HPDE6-E6E7 (cell line): Measurements from ENCODE around the gene ZNF181.
"Not testable (repeated sequence)": the region's sequence is repeated elsewhere in the genome, so short reads cannot be mapped to it uniquely, and the experiment has no call there.

Experiments used
- DNase-seq: peaks from one replicate; pipeline ENCODE4 v3.0.0; 2011; ENCODE audit warnings: missing footprints; ENCODE audit errors: extremely low spot score

The ZNF181 gene

GRCh38 chr19:34733746-34734536 lies at the start of gene ZNF181:
Gene ZNF181, plus strand, starts transcription at chr19:34734243. Its CDS starts 795 bp downstream, at chr19:34735038.
- DNase-seq, result peak; percentile 78

DNA sequence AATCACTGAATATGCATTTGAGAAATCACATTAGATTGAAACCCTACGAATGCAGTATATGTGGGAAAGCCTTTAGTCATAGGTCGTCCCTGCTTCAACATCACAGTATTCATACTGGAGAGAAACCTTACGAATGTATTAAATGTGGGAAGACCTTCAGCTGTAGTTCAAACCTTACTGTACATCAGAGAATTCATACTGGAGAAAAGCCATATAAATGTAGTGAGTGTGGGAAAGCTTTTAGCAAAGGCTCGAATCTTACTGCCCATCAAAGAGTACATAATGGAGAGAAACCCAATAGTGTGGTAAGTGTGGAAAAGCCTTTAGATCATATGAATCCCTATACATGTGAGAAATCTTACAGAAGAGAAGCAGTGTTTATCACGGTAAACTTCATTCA lies 48.8 kb upstream of the ZNF181 start:
- DNase-seq, result not testable (repeated sequence)

DNA sequence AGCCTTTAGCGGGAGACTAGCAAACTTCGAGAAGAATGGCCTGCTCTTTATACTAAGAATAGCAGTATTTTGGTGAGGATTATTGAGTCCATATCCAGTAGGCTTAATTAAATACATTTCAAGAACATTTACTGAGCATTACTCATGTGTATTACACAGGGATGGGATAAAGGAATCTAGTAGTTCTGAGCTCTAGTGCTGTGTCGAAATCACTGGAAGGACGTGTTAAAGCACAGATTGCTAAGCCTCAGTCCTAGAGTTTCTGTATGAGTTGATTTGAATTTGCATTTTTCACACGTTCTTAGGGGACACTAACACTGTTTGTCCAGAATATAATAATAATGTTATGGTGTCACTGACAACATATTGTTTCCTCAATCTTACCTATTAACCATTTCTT lies 47.6 kb upstream of the ZNF181 start:
- DNase-seq, result no peak

GRCh38 chr19:34687348-34687747 lies 46.7 kb upstream of the ZNF181 start:
- DNase-seq, result no peak

GRCh38 chr19:34688592-34688991 lies 45.5 kb upstream of the ZNF181 start:
- DNase-seq, result no peak

DNA sequence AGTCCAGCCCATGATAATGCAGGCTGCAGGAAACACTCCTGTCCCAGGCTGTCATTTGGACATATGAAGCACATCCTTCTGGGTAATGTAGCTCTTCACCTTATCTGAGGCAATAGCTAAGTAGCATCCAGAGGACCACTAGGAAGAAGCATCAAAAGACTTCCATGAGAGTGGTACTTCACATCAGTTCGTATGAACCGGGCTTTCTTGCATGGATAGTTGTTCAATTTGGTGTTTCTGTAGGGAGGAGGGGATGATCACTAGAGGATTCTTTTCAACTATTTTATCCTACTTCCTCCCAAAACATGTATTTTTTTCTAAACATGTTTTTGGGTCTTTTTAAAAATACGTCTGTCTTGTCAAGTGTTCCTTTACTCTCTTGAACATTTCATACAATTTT lies 43.7 kb upstream of the ZNF181 start:
- DNase-seq, result no peak

DNA sequence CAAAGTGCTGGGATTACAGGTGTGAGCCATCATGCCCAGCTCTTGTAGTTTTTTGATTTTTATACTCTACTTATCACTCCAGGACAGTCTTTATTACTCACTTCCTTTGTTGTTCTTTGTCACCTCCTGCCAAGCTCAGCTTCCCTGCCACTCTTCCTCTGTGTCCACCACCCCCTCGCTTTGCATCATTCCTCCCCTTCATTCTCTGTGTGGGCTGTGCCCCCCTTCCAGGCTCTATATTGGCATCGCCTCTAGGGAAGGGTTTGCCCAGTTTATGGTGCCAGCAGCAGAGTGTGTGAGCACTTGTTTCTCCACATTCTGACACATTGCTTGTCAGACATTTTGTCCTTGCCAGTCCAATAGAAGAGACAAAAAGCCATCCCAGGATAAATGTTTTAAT lies 41.5 kb upstream of the ZNF181 start:
- no peak for DNase-seq

GRCh38 chr19:34707661-34708060 lies 26.4 kb upstream of the ZNF181 start:
- DNase-seq, result no peak

DNA sequence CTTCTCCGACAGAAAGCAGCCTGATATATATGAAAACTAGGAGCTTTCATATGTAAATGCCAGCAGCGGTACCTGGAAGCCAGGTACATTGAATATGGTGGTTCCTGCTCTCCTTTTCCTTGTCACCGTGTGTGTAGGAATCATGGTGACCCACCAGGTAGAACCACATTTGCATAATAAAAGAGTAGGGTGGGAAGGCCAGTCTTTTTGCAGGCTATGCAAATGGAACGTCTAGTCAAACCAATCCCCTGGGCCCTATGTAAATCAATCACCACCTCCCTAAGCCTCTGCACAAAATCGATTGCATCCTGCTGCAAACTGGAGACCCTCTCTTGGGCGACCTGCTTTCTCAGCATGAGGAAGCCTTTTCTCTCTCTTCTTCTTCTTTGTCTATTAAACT lies 22.2 kb upstream of the ZNF181 start:
- DNase-seq, result no peak

DNA sequence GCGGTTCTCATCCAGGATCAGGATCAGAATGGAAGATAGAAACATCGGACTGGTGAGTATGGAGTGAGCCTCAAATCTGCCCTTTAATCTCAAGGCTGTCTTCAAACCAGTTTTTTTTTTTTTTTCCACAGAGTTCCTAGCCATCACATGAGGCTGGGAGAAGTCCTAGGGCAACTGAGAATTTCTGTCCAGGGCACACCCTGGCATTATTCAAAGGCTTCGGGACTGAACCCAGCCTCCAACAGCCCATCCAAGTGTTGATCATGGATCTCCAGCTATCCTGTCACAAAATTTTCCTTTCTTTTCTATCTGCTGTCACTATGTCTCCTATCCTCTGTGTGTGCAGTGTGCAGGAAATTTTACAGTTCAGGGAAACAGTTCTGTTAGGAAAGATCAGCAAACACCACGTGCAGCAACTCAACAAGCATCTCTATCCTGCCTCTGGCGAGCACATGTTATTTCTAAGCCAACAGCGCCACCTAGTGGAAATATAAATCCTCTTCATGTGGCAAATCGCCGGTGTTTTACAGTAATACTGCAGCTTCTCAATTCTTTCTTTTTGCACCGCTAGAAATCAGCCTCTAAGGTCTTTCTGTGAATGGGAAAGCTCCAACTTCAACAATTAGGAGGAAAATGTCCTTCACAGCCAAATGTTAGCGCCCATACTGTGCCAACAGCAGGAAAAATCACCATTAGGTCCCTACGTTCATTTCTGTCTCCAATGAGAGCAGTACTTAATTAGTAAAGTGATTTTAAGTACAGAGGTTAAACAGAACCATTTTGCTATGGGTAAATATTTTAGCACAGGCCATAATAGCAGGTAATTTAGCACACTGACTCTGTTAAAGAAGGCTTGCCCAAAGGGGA lies 21.4 kb upstream of the ZNF181 start:
- peak; percentile 46 for DNase-seq

- DNase-seq, result no peak
Measured at GRCh38 chr19:34713262-34713637, 20.8 kb upstream of the ZNF181 start.

GRCh38 chr19:34715357-34715756 lies 18.7 kb upstream of the ZNF181 start:
- no peak for DNase-seq

DNA sequence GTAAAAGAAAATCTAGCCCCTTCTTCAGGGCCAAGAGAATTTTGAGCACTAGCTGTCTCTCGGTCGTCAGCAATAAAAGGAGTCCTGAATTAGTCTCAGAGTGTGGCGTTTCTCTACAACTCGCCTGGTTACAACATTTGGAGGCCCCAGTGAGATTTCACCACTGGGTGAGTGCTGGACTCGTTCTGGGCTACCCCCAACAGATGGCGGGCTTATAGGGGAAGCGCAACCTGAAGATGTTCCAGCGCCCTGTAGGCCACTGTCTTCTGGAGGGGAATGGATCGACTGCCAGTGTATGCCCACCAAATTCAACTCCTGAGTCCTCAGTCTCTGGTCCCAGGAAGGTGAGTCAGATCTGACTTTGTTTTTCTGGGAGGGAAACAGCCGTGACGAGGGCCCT lies 11.7 kb upstream of the ZNF181 start:
- DNase-seq, result no peak

- no peak for DNase-seq
Measured at GRCh38 chr19:34725400-34725799, 8.6 kb upstream of the ZNF181 start.

- no peak for DNase-seq
Measured at GRCh38 chr19:34731019-34731829, 2.8 kb upstream of the ZNF181 start.

DNA sequence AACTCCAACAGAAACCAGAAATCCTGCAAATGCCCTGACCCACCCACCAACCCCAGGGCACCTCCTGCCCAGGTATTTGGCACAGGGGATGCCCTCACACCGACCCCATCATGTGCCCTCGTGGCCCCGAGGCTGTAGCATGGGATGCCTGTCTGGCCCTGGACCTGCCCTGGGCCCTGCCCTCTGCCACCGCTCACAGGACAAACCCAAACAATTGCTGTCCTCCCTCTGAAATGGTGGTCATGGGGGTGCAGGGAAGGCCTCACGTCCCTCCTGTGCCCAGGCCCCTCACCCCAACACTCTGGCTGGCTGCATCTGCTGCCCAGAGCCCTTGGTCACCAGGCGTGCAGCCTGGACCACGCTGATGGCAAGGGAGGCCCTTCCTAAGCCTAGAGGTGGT lies 2.1 kb upstream of the ZNF181 start:
- DNase-seq, result no peak

GRCh38 chr19:34732612-34733211 lies 1.3 kb upstream of the ZNF181 start:
- no peak for DNase-seq

- no peak for DNase-seq
Measured at GRCh38 chr19:34733266-34733745, 737 bp upstream of the ZNF181 start.

DNA sequence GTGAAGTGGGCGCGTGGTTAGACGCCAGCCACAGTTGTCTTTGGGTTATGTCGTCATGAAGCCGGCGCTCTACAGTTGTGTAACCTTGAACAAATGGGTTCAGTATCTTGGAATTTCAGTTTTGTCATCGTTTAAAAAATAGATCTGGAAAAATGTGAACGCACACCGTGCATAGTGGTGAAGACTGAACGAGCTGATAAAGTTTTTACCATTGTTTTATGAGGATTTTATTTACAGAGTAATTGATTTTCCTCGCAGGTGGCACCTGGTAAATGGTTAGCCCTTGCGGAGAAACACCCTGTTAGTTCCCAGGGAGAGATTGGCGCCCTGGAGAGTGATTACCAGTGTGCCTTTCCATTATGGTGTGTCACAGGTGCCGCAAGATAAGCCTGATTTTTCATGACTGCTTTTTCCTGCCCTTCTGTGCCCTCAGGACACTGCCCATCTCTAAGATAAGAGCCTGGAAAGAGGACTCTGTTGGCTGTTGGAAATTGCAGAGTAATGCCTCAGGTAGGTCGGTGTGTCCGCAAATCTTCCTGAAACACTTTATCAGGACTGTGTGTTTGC lies 577 bp downstream of the ZNF181 start:
- DNase-seq, result no peak

- DNase-seq, result no peak
Measured at GRCh38 chr19:34744896-34745690, 11.1 kb downstream of the ZNF181 start.
